RWPE2 (cell line): Measurements from ENCODE around the gene NXN.
"Not testable (repeated sequence)": the region's sequence is repeated elsewhere in the genome, so short reads cannot be mapped to it uniquely, and the experiment has no call there.

Source experiments
- ATAC-seq: fragments of 200-7000 bp; cut with Tn5 transposase; 3 replicates; pipeline ENCODE4 v1.9.1; 2021; ENCODE audit warnings: low read depth
- DNase-seq: peaks from one replicate; pipeline ENCODE4 v3.0.0-alpha.2; 2020; ENCODE audit warnings: low spot score
- H3K27ac ChIP-seq: fragments of 450-650 bp; 2 replicates; pipeline ENCODE4 v1.5.1; 2017; ENCODE audit warnings: mild to moderate bottlenecking; ENCODE audit not compliant: poor library complexity, severe bottlenecking
- H3K27me3 ChIP-seq: fragments of 250-450 bp; sonication (Bioruptor Pico); 2 replicates; pipeline ENCODE4 v1.5.1; 2021; ENCODE audit warnings: mild to moderate bottlenecking, moderate library complexity; ENCODE audit not compliant: insufficient read depth, poor library complexity, severe bottlenecking
- H3K36me3 ChIP-seq: fragments of 250-450 bp; sonication (Bioruptor Pico); 2 replicates; pipeline ENCODE4 v1.5.1; 2020; ENCODE audit warnings: low read depth, mild to moderate bottlenecking, moderate library complexity
- H3K4me1 ChIP-seq: fragments of 250-450 bp; sonication (Bioruptor Pico); 2 replicates; pipeline ENCODE4 v1.5.1; 2021; ENCODE audit warnings: mild to moderate bottlenecking, moderate library complexity; ENCODE audit not compliant: insufficient read depth, poor library complexity, severe bottlenecking
- H3K4me3 ChIP-seq: fragments of 250-450 bp; sonication (Bioruptor Pico); 2 replicates; pipeline ENCODE4 v1.5.1; 2021; ENCODE audit warnings: mild to moderate bottlenecking, moderate library complexity; ENCODE audit not compliant: severe bottlenecking
- H3K9me3 ChIP-seq: fragments of 250-450 bp; sonication (Bioruptor Pico); 2 replicates; pipeline ENCODE4 v1.5.1; 2021; ENCODE audit warnings: mild to moderate bottlenecking, moderate library complexity; ENCODE audit not compliant: severe bottlenecking
- TF ChIP-seq, protein P1 (sequence below): fragments of 450-650 bp; IDR thresholded peaks from one replicate; pipeline ENCODE4 v1.5.1; 2017; ENCODE audit warnings: mild to moderate bottlenecking, moderate library complexity; ENCODE audit not compliant: poor library complexity, severe bottlenecking

NXN gene

DNA sequence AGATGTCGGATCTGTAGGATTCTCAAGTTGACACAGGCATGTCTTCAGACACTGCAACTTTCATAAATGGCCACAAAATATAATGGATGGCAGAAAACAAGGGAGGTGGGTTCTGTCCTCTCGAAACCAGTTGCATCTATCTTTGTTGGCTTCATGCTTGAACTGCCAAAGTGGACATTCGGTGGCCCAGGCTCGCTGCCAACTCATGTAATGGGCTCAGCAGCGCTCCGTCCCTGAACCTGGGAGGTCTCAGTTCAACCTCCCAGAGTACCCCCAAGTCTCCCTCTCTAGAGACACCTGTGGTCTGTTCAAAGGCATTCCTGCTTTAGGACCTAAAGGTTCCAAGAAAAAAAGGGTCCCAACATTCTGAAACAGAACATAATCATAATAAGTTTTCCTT lies 71.9 kb downstream of the NXN start:
- no peaks in the 10 kb centered on the region for H3K9me3 ChIP-seq
- H3K4me1 ChIP-seq, result peaks cover 71% of the 10 kb centered on the region
- H3K27me3 ChIP-seq, result no peaks in the 10 kb centered on the region
- peak overlapping the region; percentile 94 for H3K27ac ChIP-seq
- 0 out of 2 replicates have a peak, but pooled peaks cover 17% of the 10 kb centered on the region for H3K36me3 ChIP-seq
- ATAC-seq (no peak), DNase-seq (no peak)
- no peak overlapping the region for H3K4me3 ChIP-seq
- TF ChIP-seq, protein P1, sequence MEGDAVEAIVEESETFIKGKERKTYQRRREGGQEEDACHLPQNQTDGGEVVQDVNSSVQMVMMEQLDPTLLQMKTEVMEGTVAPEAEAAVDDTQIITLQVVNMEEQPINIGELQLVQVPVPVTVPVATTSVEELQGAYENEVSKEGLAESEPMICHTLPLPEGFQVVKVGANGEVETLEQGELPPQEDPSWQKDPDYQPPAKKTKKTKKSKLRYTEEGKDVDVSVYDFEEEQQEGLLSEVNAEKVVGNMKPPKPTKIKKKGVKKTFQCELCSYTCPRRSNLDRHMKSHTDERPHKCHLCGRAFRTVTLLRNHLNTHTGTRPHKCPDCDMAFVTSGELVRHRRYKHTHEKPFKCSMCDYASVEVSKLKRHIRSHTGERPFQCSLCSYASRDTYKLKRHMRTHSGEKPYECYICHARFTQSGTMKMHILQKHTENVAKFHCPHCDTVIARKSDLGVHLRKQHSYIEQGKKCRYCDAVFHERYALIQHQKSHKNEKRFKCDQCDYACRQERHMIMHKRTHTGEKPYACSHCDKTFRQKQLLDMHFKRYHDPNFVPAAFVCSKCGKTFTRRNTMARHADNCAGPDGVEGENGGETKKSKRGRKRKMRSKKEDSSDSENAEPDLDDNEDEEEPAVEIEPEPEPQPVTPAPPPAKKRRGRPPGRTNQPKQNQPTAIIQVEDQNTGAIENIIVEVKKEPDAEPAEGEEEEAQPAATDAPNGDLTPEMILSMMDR, result no peak

DNA sequence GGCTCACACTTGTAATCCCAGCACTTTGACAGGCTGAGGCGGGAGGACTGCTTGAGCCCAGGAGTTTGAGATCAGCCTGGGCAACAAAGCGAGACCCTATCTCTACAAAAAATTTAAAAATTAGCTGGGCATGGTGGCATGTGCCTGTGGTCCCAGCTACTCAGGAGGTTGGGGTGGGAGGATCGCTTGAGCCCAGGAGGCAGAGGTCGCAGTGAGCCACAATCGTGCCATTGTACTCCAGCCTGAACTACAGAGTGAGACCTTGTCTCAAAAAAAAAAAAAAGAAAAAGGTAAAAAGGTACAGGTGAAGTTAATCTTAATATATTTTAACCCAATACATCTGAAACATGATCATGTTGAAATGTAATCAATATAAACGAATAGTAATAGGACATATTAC lies 73.9 kb downstream of the NXN start:
- not testable (repeated sequence) for H3K4me3 ChIP-seq, H3K9me3 ChIP-seq, DNase-seq, H3K27me3 ChIP-seq, ATAC-seq
- H3K27ac ChIP-seq, result peak overlapping the region; percentile 99
- peaks cover 28% of the 10 kb centered on the region; the same call in 1 of the 2 replicates for H3K36me3 ChIP-seq
- H3K4me1 ChIP-seq, result peaks cover 66% of the 10 kb centered on the region

DNA sequence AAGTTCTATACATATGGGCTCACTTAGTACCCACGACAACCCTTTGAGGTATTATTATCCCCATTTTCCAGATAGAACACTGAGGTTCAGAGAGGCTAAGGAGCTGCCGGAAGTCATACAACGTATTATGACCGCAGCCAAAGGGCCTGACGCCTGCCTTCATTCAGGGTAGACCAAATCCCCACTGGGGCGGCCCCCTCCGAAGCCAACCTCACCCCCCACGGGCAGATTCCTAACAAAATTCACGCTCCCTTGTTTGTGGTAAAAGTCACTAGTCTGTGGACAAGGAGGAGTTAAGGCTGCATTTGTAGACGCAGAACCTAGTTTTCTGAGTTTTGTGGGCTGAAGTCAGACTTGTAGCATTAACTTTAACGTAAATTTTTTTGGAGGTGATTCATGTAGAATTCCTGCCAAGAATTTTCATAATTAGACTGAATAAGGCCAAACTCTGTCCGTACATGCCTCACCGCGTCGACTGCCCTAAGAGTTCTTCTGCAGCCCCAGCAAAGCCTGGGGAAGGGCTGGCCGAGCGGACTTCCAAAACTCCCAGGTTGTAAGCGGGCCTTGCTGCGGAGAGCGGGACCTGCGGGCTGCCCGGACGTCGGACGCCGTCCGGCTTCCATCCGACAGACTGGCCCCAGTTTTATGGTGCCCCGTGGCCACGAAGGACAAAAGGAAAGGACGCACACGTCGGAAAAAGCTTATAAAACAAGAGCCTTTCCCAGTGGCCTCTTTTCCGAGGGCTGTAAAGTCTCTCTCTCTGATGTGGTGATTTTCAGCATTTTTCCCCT lies 75.7 kb downstream of the NXN start:
- H3K36me3 ChIP-seq, result peaks cover 38% of the 10 kb centered on the region; the same call in 1 of the 2 replicates

DNA sequence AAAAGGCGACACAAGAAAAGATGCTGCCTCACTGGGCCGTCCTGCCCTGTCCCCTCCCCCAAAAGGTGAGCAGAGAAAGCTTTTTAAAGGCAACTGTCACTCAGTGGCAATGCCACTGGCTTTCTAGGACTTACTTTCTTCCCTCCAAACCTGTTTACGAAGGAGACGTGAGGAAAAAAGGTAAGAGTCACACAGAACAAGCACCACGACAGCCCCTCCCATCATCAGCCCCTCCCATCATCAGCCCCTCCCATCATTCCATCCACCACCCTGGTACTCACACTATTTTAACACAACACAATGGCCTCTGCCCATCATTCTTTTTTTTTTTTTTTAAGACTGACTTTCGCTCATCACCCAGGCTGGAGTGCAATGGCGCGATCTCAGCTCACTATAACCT lies 77.1 kb downstream of the NXN start:
- H3K4me1 ChIP-seq, result peaks cover 44% of the 10 kb centered on the region
- DNase-seq (no peak), ATAC-seq (no peak)
- H3K9me3 ChIP-seq, result no peaks in the 10 kb centered on the region
- H3K27me3 ChIP-seq, result no peaks in the 10 kb centered on the region
- no peak overlapping the region for H3K4me3 ChIP-seq
- H3K36me3 ChIP-seq, result peaks cover 31% of the 10 kb centered on the region; the same call in 1 of the 2 replicates
- H3K27ac ChIP-seq, result peak overlapping the region; percentile 99
- TF ChIP-seq, protein P1, result no peak

More for the DNA sequence above, 75.7 kb downstream of the NXN start:
- Histone ChIP-seq H3K27me3 (no peaks in the 10 kb centered on the region), H3K9me3 (no peaks in the 10 kb centered on the region), H3K27ac (peak overlapping the region; percentile 99), H3K4me1 (peaks cover 48% of the 10 kb centered on the region), H3K4me3 (no peak overlapping the region)
- ATAC-seq (peak; percentile 97), DNase-seq (peak; percentile 91)
- TF ChIP-seq, protein P1, result no peak

- Histone ChIP-seq H3K4me1 (peaks cover 44% of the 10 kb centered on the region), H3K4me3 (no peak overlapping the region), H3K27me3 (no peaks in the 10 kb centered on the region), H3K9me3 (no peaks in the 10 kb centered on the region), H3K36me3 (peaks cover 34% of the 10 kb centered on the region; the same call in 1 of the 2 replicates), H3K27ac (peak overlapping the region; percentile 99)
- TF ChIP-seq, protein P1, result no peak
- DNase-seq (no peak), ATAC-seq (no peak)
These were observed 77.6 kb downstream of the NXN start for GRCh38 chr17:901964-902363.
